Placental epithelial cell (primary cell): Measurements from ENCODE around the gene SMOC1. TPM values are rescaled to one million over a fixed set of nuclear protein-coding genes. Genes with fewer than 3 reads are reported as not detected.

Experiments
- total RNA-seq: library from RNA; depleted of rRNA; stranded (reverse); fragments of >200 nt; gene quantifications from 2 replicates; pipeline ENCODE4 v1.2.3, GENCODE V29; 2012

Gene SMOC1
- total RNA-seq, result not detected in 2 replicates

GRCh38 chr14:69879175-69880043 lies at the start of gene SMOC1:
Gene SMOC1 (plus strand): TSS chr14:69879416. CDS start chr14:69879679, 263 bp downstream.

Other genes with a start within 250 kb of the SMOC1 start
- gene SRSF5, start 112.3 kb upstream of the SMOC1 start, total RNA-seq, result 93.2 and 152 TPM in 2 replicates
- gene SLC10A1, start 82.2 kb upstream of the SMOC1 start, total RNA-seq, result not detected in 2 replicates